ENCODE data around the gene DNAJC5.

DNAJC5 gene

DNA sequence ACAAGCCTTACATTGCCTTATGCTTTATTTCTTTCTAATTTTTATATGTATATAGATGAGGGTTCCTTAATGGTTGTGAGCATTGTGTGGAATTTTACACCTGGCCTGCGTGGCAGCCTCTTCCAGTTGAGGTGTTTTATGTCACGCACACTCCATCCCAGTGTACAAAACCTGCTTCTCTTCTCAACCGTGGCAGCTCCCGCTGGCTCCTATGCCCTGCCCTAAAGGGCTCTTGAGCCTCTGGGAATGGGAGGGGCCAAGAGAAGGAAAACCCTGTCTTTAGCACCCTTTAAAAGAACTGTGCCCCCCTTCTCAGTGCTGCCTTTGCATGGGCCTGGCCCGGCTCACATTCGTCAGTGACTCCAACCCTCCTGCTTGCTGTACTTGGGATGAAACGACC, 4.3 kb upstream of the DNAJC5 start:
- no peak overlapping the region for H3K18ac ChIP-seq (ENCODE audit: low read length)
- no peaks in the 10 kb centered on the region for H3K79me2 ChIP-seq (ENCODE audit: control insufficient read depth, insufficient read depth, low read length, poor library complexity)
- H3K79me1 ChIP-seq (ENCODE audit: low read length), result no peaks in the 10 kb centered on the region
- H3K23ac ChIP-seq (ENCODE audit: low read length), result no peak overlapping the region
- no CpG with 5 or more reads among the region's 7 CpGs for WGBS (ENCODE audit: extremely low coverage, insufficient coverage, insufficient read length)
- no peak overlapping the region for H2BK120ac ChIP-seq (ENCODE audit: insufficient read depth, low read length, poor library complexity)
- H3K9me3 ChIP-seq (ENCODE audit: insufficient read depth, low read depth, low read length), result no peaks in the 10 kb centered on the region
- peaks cover 4 to 10% of the 10 kb centered on the region in 2 experiments for H3K4me1 ChIP-seq (ENCODE audit: control insufficient read depth in 1 of 2, insufficient read depth in 2 of 2, low read length in 2 of 2)
- peaks cover 51 to 55% of the 10 kb centered on the region in 2 experiments for H3K36me3 ChIP-seq (ENCODE audit: control insufficient read depth in 1 of 2, insufficient read depth in 2 of 2, low read length in 2 of 2)
- no peak overlapping the region for H2BK12ac ChIP-seq (ENCODE audit: low read length)
- H2BK5ac ChIP-seq (ENCODE audit: low read depth, low read length, poor library complexity), result no peak overlapping the region
- no peak overlapping the region for H3K14ac ChIP-seq (ENCODE audit: low read length)
- H4K8ac ChIP-seq (ENCODE audit: low read depth, low read length), result no peak overlapping the region
- no peak overlapping the region for H3K27ac ChIP-seq (ENCODE audit: low read depth, low read length)
- H2AFZ ChIP-seq (ENCODE audit: insufficient read depth, low read length, poor library complexity), result no peak overlapping the region
- H4K12ac ChIP-seq (ENCODE audit: low read depth, low read length), result no peak overlapping the region
- H4K91ac ChIP-seq (ENCODE audit: low read depth, low read length), result no peak overlapping the region
- H3K4me3 ChIP-seq (ENCODE audit: low read depth, low read length), result no peak overlapping the region
- H3K9ac ChIP-seq (ENCODE audit: low read length), result no peak overlapping the region
- no peak for DNase-seq
- no peak overlapping the region for H2AK5ac ChIP-seq (ENCODE audit: low read length)
- no peak overlapping the region for H3K4ac ChIP-seq (ENCODE audit: low read depth, low read length)
- no peaks in the 10 kb centered on the region for H3K27me3 ChIP-seq (ENCODE audit: insufficient read depth, low read length)
- H3K4me2 ChIP-seq (ENCODE audit: low read length), result no peak overlapping the region

DNA sequence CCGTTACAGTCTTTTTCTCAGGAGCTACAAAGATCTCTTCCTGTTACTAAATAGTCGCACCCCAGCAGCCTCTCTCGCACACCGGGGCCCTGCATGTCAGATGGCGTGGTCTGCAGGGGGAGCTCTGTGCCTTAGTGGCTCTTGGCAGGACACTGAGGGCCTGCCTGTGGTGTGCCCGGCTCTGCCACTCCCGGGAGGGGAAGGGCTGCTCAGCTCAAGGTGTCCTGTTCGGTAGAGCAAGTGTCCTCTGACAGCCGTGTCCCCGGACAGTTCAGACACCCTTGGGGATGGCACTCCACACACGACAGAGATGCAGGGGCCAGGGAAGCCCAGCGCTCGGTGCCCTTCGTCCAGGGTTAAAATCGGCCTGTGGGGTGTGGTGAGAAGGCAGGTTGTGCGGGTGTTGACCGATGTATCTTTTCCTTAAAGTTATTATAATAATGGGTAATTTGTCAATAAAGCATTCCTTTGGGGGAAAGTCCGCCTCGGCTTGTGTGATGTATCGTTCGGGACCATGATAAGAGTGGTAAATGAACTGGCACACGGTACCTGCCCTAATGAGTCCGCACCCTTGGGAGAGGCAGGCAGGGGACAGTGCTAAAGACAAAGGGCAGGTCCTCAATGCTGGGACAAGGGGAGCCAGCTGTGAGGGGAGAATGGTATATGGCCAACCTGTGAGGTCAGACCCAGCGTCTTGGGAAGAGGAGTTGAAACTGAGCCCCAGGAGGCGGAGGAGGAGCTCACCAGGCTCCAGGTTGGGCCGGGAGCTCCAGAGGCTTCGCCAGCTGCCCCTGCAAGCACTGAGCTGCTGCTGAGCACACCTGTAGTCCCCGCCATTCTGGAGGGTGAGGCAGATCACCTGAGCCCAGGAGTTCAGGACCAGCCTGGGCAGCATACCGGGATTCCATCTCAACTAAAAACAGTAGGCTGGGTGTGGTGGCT, 3.6 kb upstream of the DNAJC5 start:
- no peaks in the 10 kb centered on the region for H3K27me3 ChIP-seq (ENCODE audit: insufficient read depth, low read length)
- H3K79me1 ChIP-seq (ENCODE audit: low read length), result no peaks in the 10 kb centered on the region
- H2BK5ac ChIP-seq (ENCODE audit: low read depth, low read length, poor library complexity), result no peak overlapping the region
- H3K4me2 ChIP-seq (ENCODE audit: low read length), result no peak overlapping the region
- DNase-seq, result no peak
- no peak overlapping the region for H4K91ac ChIP-seq (ENCODE audit: low read depth, low read length)
- no peaks in the 10 kb centered on the region for H3K9me3 ChIP-seq (ENCODE audit: insufficient read depth, low read depth, low read length)
- no peak overlapping the region for H2BK12ac ChIP-seq (ENCODE audit: low read length)
- H4K8ac ChIP-seq (ENCODE audit: low read depth, low read length), result no peak overlapping the region
- H3K4me1 ChIP-seq (ENCODE audit: control insufficient read depth in 1 of 2, insufficient read depth in 2 of 2, low read length in 2 of 2), result peaks cover 6 to 12% of the 10 kb centered on the region in 2 experiments
- H3K23ac ChIP-seq (ENCODE audit: low read length), result no peak overlapping the region
- H2AFZ ChIP-seq (ENCODE audit: insufficient read depth, low read length, poor library complexity), result no peak overlapping the region
- no CpG with 5 or more reads among the region's 29 CpGs for WGBS (ENCODE audit: extremely low coverage, insufficient coverage, insufficient read length)
- no peak overlapping the region for H3K27ac ChIP-seq (ENCODE audit: low read depth, low read length)
- H3K4me3 ChIP-seq (ENCODE audit: low read depth, low read length), result no peak overlapping the region
- no peak overlapping the region for H3K4ac ChIP-seq (ENCODE audit: low read depth, low read length)
- peaks cover 44 to 49% of the 10 kb centered on the region in 2 experiments for H3K36me3 ChIP-seq (ENCODE audit: control insufficient read depth in 1 of 2, insufficient read depth in 2 of 2, low read length in 2 of 2)
- H2AK5ac ChIP-seq (ENCODE audit: low read length), result no peak overlapping the region
- no peak overlapping the region for H2BK120ac ChIP-seq (ENCODE audit: insufficient read depth, low read length, poor library complexity)
- H3K14ac ChIP-seq (ENCODE audit: low read length), result no peak overlapping the region
- H3K18ac ChIP-seq (ENCODE audit: low read length), result no peak overlapping the region
- no peak overlapping the region for H4K12ac ChIP-seq (ENCODE audit: low read depth, low read length)
- peaks cover 2% of the 10 kb centered on the region for H3K79me2 ChIP-seq (ENCODE audit: control insufficient read depth, insufficient read depth, low read length, poor library complexity)
- H3K9ac ChIP-seq (ENCODE audit: low read length), result no peak overlapping the region

GRCh38 chr20:63892402-63892801, 2.5 kb upstream of the DNAJC5 start:
- H3K36me3 ChIP-seq (ENCODE audit: control insufficient read depth in 1 of 2, insufficient read depth in 2 of 2, low read length in 2 of 2), result peaks cover 37 to 42% of the 10 kb centered on the region in 2 experiments
- no peaks in the 10 kb centered on the region for H3K27me3 ChIP-seq (ENCODE audit: insufficient read depth, low read length)
- no peak overlapping the region for H2BK5ac ChIP-seq (ENCODE audit: low read depth, low read length, poor library complexity)
- no peak overlapping the region for H3K18ac ChIP-seq (ENCODE audit: low read length)
- no peak overlapping the region for H3K4me2 ChIP-seq (ENCODE audit: low read length)
- no peak overlapping the region for H4K8ac ChIP-seq (ENCODE audit: low read depth, low read length)
- no peak overlapping the region for H4K12ac ChIP-seq (ENCODE audit: low read depth, low read length)
- H2BK120ac ChIP-seq (ENCODE audit: insufficient read depth, low read length, poor library complexity), result no peak overlapping the region
- no peak for DNase-seq
- no peak overlapping the region for H2BK12ac ChIP-seq (ENCODE audit: low read length)
- H3K14ac ChIP-seq (ENCODE audit: low read length), result no peak overlapping the region
- H2AK5ac ChIP-seq (ENCODE audit: low read length), result no peak overlapping the region
- H3K9me3 ChIP-seq (ENCODE audit: insufficient read depth, low read depth, low read length), result no peaks in the 10 kb centered on the region
- no peak overlapping the region for H2AFZ ChIP-seq (ENCODE audit: insufficient read depth, low read length, poor library complexity)
- WGBS (ENCODE audit: extremely low coverage, insufficient coverage, insufficient read length), result no CpG with 5 or more reads among the region's 7 CpGs
- H3K79me2 ChIP-seq (ENCODE audit: control insufficient read depth, insufficient read depth, low read length, poor library complexity), result peaks cover 7% of the 10 kb centered on the region
- H3K79me1 ChIP-seq (ENCODE audit: low read length), result no peaks in the 10 kb centered on the region
- peaks cover 8 to 14% of the 10 kb centered on the region in 2 experiments for H3K4me1 ChIP-seq (ENCODE audit: control insufficient read depth in 1 of 2, insufficient read depth in 2 of 2, low read length in 2 of 2)
- no peak overlapping the region for H4K91ac ChIP-seq (ENCODE audit: low read depth, low read length)
- H3K4me3 ChIP-seq (ENCODE audit: low read depth, low read length), result no peak overlapping the region
- no peak overlapping the region for H3K23ac ChIP-seq (ENCODE audit: low read length)
- H3K9ac ChIP-seq (ENCODE audit: low read length), result no peak overlapping the region
- H3K27ac ChIP-seq (ENCODE audit: low read depth, low read length), result no peak overlapping the region
- no peak overlapping the region for H3K4ac ChIP-seq (ENCODE audit: low read depth, low read length)

GRCh38 chr20:63893999-63894357, 948 bp upstream of the DNAJC5 start:
- no CpG with 5 or more reads among the region's 6 CpGs for WGBS (ENCODE audit: extremely low coverage, insufficient coverage, insufficient read length)
- Histone ChIP-seq H4K12ac (ENCODE audit: low read depth, low read length) (no peak overlapping the region), H3K4ac (ENCODE audit: low read depth, low read length) (no peak overlapping the region), H3K4me3 (ENCODE audit: low read depth, low read length) (peak overlapping the region; percentile 59), H3K4me1 (ENCODE audit: control insufficient read depth in 1 of 2, insufficient read depth in 2 of 2, low read length in 2 of 2) (peaks cover 8 to 14% of the 10 kb centered on the region in 2 experiments), H3K27ac (ENCODE audit: low read depth, low read length) (no peak overlapping the region), H3K14ac (ENCODE audit: low read length) (no peak overlapping the region), H4K91ac (ENCODE audit: low read depth, low read length) (no peak overlapping the region), H3K79me1 (ENCODE audit: low read length) (no peaks in the 10 kb centered on the region), H2BK120ac (ENCODE audit: insufficient read depth, low read length, poor library complexity) (no peak overlapping the region), H3K27me3 (ENCODE audit: insufficient read depth, low read length) (no peaks in the 10 kb centered on the region), H3K4me2 (ENCODE audit: low read length) (peak overlapping the region; percentile 72), H2AFZ (ENCODE audit: insufficient read depth, low read length, poor library complexity) (no peak overlapping the region), H3K9me3 (ENCODE audit: insufficient read depth, low read depth, low read length) (no peaks in the 10 kb centered on the region), H3K36me3 (ENCODE audit: control insufficient read depth in 1 of 2, insufficient read depth in 2 of 2, low read length in 2 of 2) (peaks cover 28 to 38% of the 10 kb centered on the region in 2 experiments), H2BK12ac (ENCODE audit: low read length) (no peak overlapping the region), H3K23ac (ENCODE audit: low read length) (no peak overlapping the region), H2BK5ac (ENCODE audit: low read depth, low read length, poor library complexity) (no peak overlapping the region), H3K79me2 (ENCODE audit: control insufficient read depth, insufficient read depth, low read length, poor library complexity) (peaks cover 12% of the 10 kb centered on the region), H3K18ac (ENCODE audit: low read length) (no peak overlapping the region), H4K8ac (ENCODE audit: low read depth, low read length) (no peak overlapping the region), H2AK5ac (ENCODE audit: low read length) (no peak overlapping the region), H3K9ac (ENCODE audit: low read length) (no peak overlapping the region)
- DNase-seq, result no peak
